ENCODE data around the gene AHDC1. TPM values are rescaled to one million over a fixed set of nuclear protein-coding genes. Genes with fewer than 3 reads are reported as not detected.

AHDC1 gene
- total and polyA plus RNA-seq, 2 of the 13 experiments (the other 11 are each of a cell fraction or from before 2014, with no cell fraction given), result 1.0 to 2.7 TPM

- TF ChIP-seq NFAT5 (CRISPR knock-in tag; IDR thresholded peaks at IDR 0.05) (no peak), MED13 (CRISPR knock-in tag; IDR thresholded peaks at IDR 0.05) (no peak), SALL1 (CRISPR knock-in tag; IDR thresholded peaks at IDR 0.05) (no peak), MNT (IDR thresholded peaks at IDR 0.05) (no peak), THAP11 (CRISPR knock-in tag; IDR thresholded peaks at IDR 0.05) (peak; percentile 77), ERF (CRISPR knock-in tag; IDR thresholded peaks at IDR 0.05) (peak; percentile 24; the same call in 1 of the 2 replicates), TMF1 (CRISPR knock-in tag; IDR thresholded peaks at IDR 0.05; ENCODE audit: low read depth) (no peak), ZNF468 (CRISPR knock-in tag; IDR thresholded peaks at IDR 0.05) (no peak), LRRFIP1 (CRISPR knock-in tag; conservative IDR thresholded peaks at IDR 0.05) (no peak), ZNF446 (CRISPR knock-in tag; IDR thresholded peaks at IDR 0.05) (no peak), ZNF331 (CRISPR knock-in tag; IDR thresholded peaks at IDR 0.05) (peak; percentile 24; the same call in 1 of the 2 replicates), PHF21A (CRISPR knock-in tag; IDR thresholded peaks at IDR 0.05) (no peak), FUBP1 (CRISPR knock-in tag; IDR thresholded peaks at IDR 0.05; ENCODE audit: borderline replicate concordance) (no peak)
Measured at GRCh38 chr1:27556781-27557595, 47.0 kb downstream of the AHDC1 start (continued).

All from HepG2 (cell line).